ENCODE results near the gene NEK7. TPM values are rescaled to one million over a fixed set of nuclear protein-coding genes. Genes with fewer than 3 reads are reported as not detected.

The NEK7 gene
- total RNA-seq, 2 experiments from 2014 or later: 14.9 to 25.6 TPM

DNA sequence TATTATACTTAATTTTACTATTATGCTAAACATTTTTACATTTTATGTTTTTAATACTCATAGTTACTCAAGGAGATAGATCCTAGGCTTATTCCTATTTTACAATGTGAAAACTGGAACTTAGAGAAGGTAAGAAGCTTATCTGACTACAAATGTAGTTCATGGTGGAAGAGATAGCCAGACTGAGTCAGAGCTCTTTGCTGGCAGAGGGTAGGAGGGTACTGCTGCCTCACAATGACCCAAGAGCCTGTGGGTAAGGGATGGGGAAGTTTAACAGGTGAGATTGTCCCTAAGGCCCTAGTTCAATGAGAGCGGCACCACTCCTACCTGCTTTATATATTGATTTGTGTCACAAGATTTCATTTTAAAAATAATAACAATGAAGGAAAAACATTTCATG lies 34.1 kb upstream of the NEK7 start:
- intact Hi-C loops (cut with micrococcal nuclease; ENCODE audit: unreplicated experiment): no loop called here
- ChIA-PET CTCF (ENCODE audit: unreplicated experiment) (no interaction called here), POLR2A (no interaction called here)
- Histone ChIP-seq H2AFZ (ENCODE audit: low read length) (no peak overlapping the region), H3K4me3 (ENCODE audit: low read depth, low read length, poor library complexity, severe bottlenecking) (no peak overlapping the region), H3K9me3 (ENCODE audit: low read length) (no peaks in the 10 kb centered on the region), H3K27ac (ENCODE audit: low read depth, low read length, poor library complexity, severe bottlenecking) (no peak overlapping the region), H4K20me1 (ENCODE audit: insufficient read depth, low read length) (no peaks in the 10 kb centered on the region), H3K9me2 (ENCODE audit: insufficient read depth, low read length) (no peaks in the 10 kb centered on the region), H3K36me3 (ENCODE audit: insufficient read depth, low read length) (no peaks in the 10 kb centered on the region), H3K4me1 (ENCODE audit: insufficient read depth, low read length, poor library complexity, severe bottlenecking) (no peaks in the 10 kb centered on the region), H3K4me2 (ENCODE audit: low read length) (no peak overlapping the region), H3K79me2 (ENCODE audit: insufficient read depth, low read depth, low read length) (no peaks in the 10 kb centered on the region)
- no TSS peak for BruUV-seq (replicated peaks)
- TF ChIP-seq, protein P1, sequence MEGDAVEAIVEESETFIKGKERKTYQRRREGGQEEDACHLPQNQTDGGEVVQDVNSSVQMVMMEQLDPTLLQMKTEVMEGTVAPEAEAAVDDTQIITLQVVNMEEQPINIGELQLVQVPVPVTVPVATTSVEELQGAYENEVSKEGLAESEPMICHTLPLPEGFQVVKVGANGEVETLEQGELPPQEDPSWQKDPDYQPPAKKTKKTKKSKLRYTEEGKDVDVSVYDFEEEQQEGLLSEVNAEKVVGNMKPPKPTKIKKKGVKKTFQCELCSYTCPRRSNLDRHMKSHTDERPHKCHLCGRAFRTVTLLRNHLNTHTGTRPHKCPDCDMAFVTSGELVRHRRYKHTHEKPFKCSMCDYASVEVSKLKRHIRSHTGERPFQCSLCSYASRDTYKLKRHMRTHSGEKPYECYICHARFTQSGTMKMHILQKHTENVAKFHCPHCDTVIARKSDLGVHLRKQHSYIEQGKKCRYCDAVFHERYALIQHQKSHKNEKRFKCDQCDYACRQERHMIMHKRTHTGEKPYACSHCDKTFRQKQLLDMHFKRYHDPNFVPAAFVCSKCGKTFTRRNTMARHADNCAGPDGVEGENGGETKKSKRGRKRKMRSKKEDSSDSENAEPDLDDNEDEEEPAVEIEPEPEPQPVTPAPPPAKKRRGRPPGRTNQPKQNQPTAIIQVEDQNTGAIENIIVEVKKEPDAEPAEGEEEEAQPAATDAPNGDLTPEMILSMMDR (conservative IDR thresholded peaks at IDR 0.05; ENCODE audit: low read length): no peak
- no peak for TF ChIP-seq EZH2phosphoT487 (IDR thresholded peaks at IDR 0.05; ENCODE audit: borderline replicate concordance, low read depth, low read length)
- DNase-seq (ENCODE audit: low spot score): no peak

DNA sequence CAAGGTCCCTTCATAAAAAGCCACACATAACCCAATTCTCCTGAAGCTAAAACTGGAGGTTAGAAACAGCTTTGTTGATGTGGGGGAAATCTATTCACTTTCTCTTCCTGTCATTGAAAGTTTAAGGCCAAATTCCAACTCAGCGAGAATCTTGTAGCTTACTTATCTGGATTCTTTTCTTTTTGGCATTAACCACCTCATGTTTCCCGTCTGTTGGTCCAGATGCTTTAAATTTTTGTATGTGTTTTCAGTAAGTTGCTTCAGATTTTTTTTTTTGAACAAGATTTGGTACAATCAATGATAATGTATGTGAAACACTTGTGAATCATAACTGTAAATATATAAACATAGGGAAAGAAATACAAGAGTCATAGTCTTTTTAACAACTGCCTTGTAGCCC lies 33.7 kb upstream of the NEK7 start:
- intact Hi-C loops (cut with micrococcal nuclease; ENCODE audit: unreplicated experiment): no loop called here
- no peak for DNase-seq (ENCODE audit: low spot score)
- TF ChIP-seq, protein P1 (conservative IDR thresholded peaks at IDR 0.05; ENCODE audit: low read length): no peak
- TF ChIP-seq EZH2phosphoT487 (IDR thresholded peaks at IDR 0.05; ENCODE audit: borderline replicate concordance, low read depth, low read length): no peak
- H3K79me2 ChIP-seq (ENCODE audit: insufficient read depth, low read depth, low read length): no peaks in the 10 kb centered on the region
- H4K20me1 ChIP-seq (ENCODE audit: insufficient read depth, low read length): no peaks in the 10 kb centered on the region
- no peak overlapping the region for H3K4me3 ChIP-seq (ENCODE audit: low read depth, low read length, poor library complexity, severe bottlenecking)
- no peak overlapping the region for H2AFZ ChIP-seq (ENCODE audit: low read length)
- no peak overlapping the region for H3K4me2 ChIP-seq (ENCODE audit: low read length)
- BruUV-seq (replicated peaks): no TSS peak
- no peaks in the 10 kb centered on the region for H3K4me1 ChIP-seq (ENCODE audit: insufficient read depth, low read length, poor library complexity, severe bottlenecking)
- no peaks in the 10 kb centered on the region for H3K9me3 ChIP-seq (ENCODE audit: low read length)
- no peaks in the 10 kb centered on the region for H3K9me2 ChIP-seq (ENCODE audit: insufficient read depth, low read length)
- no peaks in the 10 kb centered on the region for H3K36me3 ChIP-seq (ENCODE audit: insufficient read depth, low read length)
- CTCF ChIA-PET (ENCODE audit: unreplicated experiment): no interaction called here
- H3K27ac ChIP-seq (ENCODE audit: low read depth, low read length, poor library complexity, severe bottlenecking): no peak overlapping the region
- POLR2A ChIA-PET: no interaction called here

DNA sequence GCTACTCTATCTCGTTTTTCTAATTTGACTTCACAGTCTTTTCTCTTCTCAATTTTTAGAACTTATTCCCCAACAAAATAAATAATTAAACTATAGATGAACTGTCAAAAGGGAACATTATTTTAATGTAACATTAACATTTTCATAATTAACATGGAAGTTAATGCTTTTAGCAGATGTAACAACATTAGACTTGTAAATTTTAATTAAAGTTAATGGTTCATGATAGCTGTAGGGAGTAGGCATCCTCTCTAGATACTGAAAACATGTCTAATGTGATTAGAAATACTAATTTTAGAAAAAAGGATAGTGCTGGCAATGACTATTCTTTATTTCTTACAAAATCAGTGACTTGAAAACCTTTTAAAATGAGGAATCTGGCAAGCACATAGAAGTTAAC lies 32.1 kb upstream of the NEK7 start:
- DNase-seq (ENCODE audit: low spot score): no peak
- Histone ChIP-seq H3K9me2 (ENCODE audit: insufficient read depth, low read length) (no peaks in the 10 kb centered on the region), H4K20me1 (ENCODE audit: insufficient read depth, low read length) (no peaks in the 10 kb centered on the region), H3K79me2 (ENCODE audit: insufficient read depth, low read depth, low read length) (no peaks in the 10 kb centered on the region), H3K27ac (ENCODE audit: low read depth, low read length, poor library complexity, severe bottlenecking) (no peak overlapping the region), H3K4me1 (ENCODE audit: insufficient read depth, low read length, poor library complexity, severe bottlenecking) (no peaks in the 10 kb centered on the region), H3K4me3 (ENCODE audit: low read depth, low read length, poor library complexity, severe bottlenecking) (no peak overlapping the region), H2AFZ (ENCODE audit: low read length) (no peak overlapping the region), H3K4me2 (ENCODE audit: low read length) (no peak overlapping the region), H3K36me3 (ENCODE audit: insufficient read depth, low read length) (no peaks in the 10 kb centered on the region), H3K9me3 (ENCODE audit: low read length) (no peaks in the 10 kb centered on the region)
- ChIA-PET POLR2A (no interaction called here), CTCF (ENCODE audit: unreplicated experiment) (no interaction called here)
- TF ChIP-seq EZH2phosphoT487 (IDR thresholded peaks at IDR 0.05; ENCODE audit: borderline replicate concordance, low read depth, low read length): no peak
- TF ChIP-seq, protein P1 (conservative IDR thresholded peaks at IDR 0.05; ENCODE audit: low read length): no peak
- intact Hi-C loops (cut with micrococcal nuclease; ENCODE audit: unreplicated experiment): no loop called here
- BruUV-seq (replicated peaks): no TSS peak

All from OCI-LY7 (cell line).